PC-3 (cell line): Measurements from ENCODE around the gene OR8D1. TPM values are rescaled to one million over a fixed set of nuclear protein-coding genes. Genes with fewer than 3 reads are reported as not detected.

ENCODE experiments used
- ATAC-seq: fragments of 200-7000 bp; cut with Tn5 transposase; 2 replicates; pipeline ENCODE4 v1.9.1; 2020; ENCODE audit warnings: mild to moderate bottlenecking, moderate library complexity
- Bru-seq: library from RNA; stranded (reverse); fragments of 400-500 nt; gene quantifications from one replicate; lab custom pipeline; 2021; lab: Mats Ljungman, UMichigan
- BruChase-seq, 2 experiments: library from RNA; stranded (reverse); fragments of 400-500 nt; gene quantifications; one replicate each; lab custom pipeline; 2021; lab: Mats Ljungman, UMichigan
- BruUV-seq: library from RNA; stranded (reverse); fragments of 400-500 nt; replicated peaks from 2 replicates; lab custom pipeline; 2021; lab: Mats Ljungman, UMichigan
- CTCF ChIA-PET: fragments of 300-600 bp; sonication (Branson Sonifier 250); formaldehyde crosslinking; loops from one replicate; lab custom pipeline; 2022; ENCODE audit warnings: antibody characterized with exemption; lab: Charles Lee
- POLR2A ChIA-PET: fragments of 300-600 bp; sonication (Branson Sonifier 250); formaldehyde crosslinking; loops from one replicate; lab custom pipeline; 2022; ENCODE audit warnings: antibody characterized with exemption; ENCODE audit not compliant: unreplicated experiment; lab: Charles Lee
- DNase-seq: peaks from one replicate; pipeline ENCODE4 v3.0.0-alpha.2; 2015
- H2AFZ ChIP-seq: fragments of 300-600 bp; sonication (generic); 2 replicates; pipeline ENCODE4 v1.6.0; 2016; ENCODE audit warnings: antibody characterized with exemption, low read length
- H3F3A ChIP-seq: fragments of 300-600 bp; sonication (generic); one replicate; pipeline ENCODE4 v1.6.0; 2017; ENCODE audit warnings: antibody characterized with exemption, low read length, control low read depth, mild to moderate bottlenecking; ENCODE audit not compliant: unreplicated experiment
- H3K27ac ChIP-seq: fragments of 300-600 bp; sonication (generic); 2 replicates; pipeline ENCODE4 v1.5.1; 2016; ENCODE audit warnings: mild to moderate bottlenecking, low read length
- H3K27me3 ChIP-seq: fragments of 300-600 bp; sonication (generic); 2 replicates; pipeline ENCODE4 v1.6.1; 2016; ENCODE audit warnings: low read length, mixed read lengths
- H3K36me3 ChIP-seq: fragments of 300-600 bp; sonication (generic); 2 replicates; pipeline ENCODE4 v1.6.1; 2016; ENCODE audit warnings: low read depth, mixed run types, low read length, mixed read lengths
- H3K4me1 ChIP-seq: fragments of 300-600 bp; sonication (generic); 2 replicates; pipeline ENCODE4 v1.5.1; 2016; ENCODE audit warnings: low read length; ENCODE audit not compliant: insufficient read depth
- H3K4me2 ChIP-seq: fragments of 300-600 bp; sonication (generic); 2 replicates; pipeline ENCODE4 v1.6.0; 2016; ENCODE audit warnings: low read length
- H3K4me3 ChIP-seq: fragments of 300-600 bp; sonication (generic); 2 replicates; pipeline ENCODE4 v1.5.1; 2016; ENCODE audit warnings: mild to moderate bottlenecking, low read length, mixed read lengths
- H3K79me2 ChIP-seq: fragments of 300-600 bp; sonication (generic); 2 replicates; pipeline ENCODE4 v1.6.1; 2017; ENCODE audit warnings: low read length, mixed read lengths
- H3K9ac ChIP-seq: fragments of 300-600 bp; sonication (generic); 2 replicates; pipeline ENCODE4 v1.6.0; 2016; ENCODE audit warnings: mild to moderate bottlenecking, low read length
- H3K9me2 ChIP-seq: fragments of 300-600 bp; sonication (generic); replicated peaks from 2 replicates; pipeline ENCODE4 v1.6.1; 2016; ENCODE audit warnings: mixed run types, low read length, mixed read lengths
- H3K9me3 ChIP-seq: fragments of 300-600 bp; sonication (generic); 2 replicates; pipeline ENCODE4 v1.6.1; 2016; ENCODE audit warnings: low read length, mixed read lengths
- H4K20me1 ChIP-seq: fragments of 300-600 bp; sonication (generic); 2 replicates; pipeline ENCODE4 v1.6.1; 2016; ENCODE audit warnings: low read length, mixed read lengths
- EZH2 ChIP-seq: fragments of 300-600 bp; sonication (generic); IDR thresholded peaks from one replicate; pipeline ENCODE4 v1.6.1; 2017; ENCODE audit warnings: antibody characterized with exemption, mild to moderate bottlenecking, low read length; ENCODE audit not compliant: unreplicated experiment
- EZH2phosphoT487 ChIP-seq: fragments of 300-600 bp; sonication (generic); IDR thresholded peaks from 2 replicates; pipeline ENCODE4 v1.6.1; 2018; ENCODE audit warnings: mild to moderate bottlenecking, antibody characterized with exemption, low read length, borderline replicate concordance
- intact Hi-C: fragments of 100-400 bp; cut with micrococcal nuclease; formaldehyde crosslinking; loops from 2 replicates; pipeline ENCODE4 v1.9.0; 2023
- long read RNA-seq: library from polyadenylated mRNA; unstranded; transcript quantifications from one replicate; pipeline ENCODE4 v2.0.0, GENCODE V29; 2021; ENCODE audit not compliant: unreplicated experiment
- total RNA-seq: library from RNA; depleted of rRNA; stranded (reverse); fragments of >200 nt; gene quantifications from 2 replicates; pipeline ENCODE4 v1.2.3, GENCODE V29; 2014; rRNA removed
- TF ChIP-seq, protein P1 (sequence below): fragments of 300-600 bp; sonication (generic); conservative IDR thresholded peaks from 2 replicates; pipeline ENCODE4 v1.5.1; 2017; ENCODE audit warnings: antibody characterized with exemption, low read depth, mild to moderate bottlenecking, low read length

The OR8D1 gene
- total RNA-seq (not detected in 2 replicates), Bru-seq, nascent RNA (not detected), BruChase-seq, experiment 1, labeled RNA remaining after a 6-hour chase (not detected), BruChase-seq, experiment 2, labeled RNA remaining after a 2-hour chase (not detected)
- long read RNA-seq = 0 reads

DNA sequence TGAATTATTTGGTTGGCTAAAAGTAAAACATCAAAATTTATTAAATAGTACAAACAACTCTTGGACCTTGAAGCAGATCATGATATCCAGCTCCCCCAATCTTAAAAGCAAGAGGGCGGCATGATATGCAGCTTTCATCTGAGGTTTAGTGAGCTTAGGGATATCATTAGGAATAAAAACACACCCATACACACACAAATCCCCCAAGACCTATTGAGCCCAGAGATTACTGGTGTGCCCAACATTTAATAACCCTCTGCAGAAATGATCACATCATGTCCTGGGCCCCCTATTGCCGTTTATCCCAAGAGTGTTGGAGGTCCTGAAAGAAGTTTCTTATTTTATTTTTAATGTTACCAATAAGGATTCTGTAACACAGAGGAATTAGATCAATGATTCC lies at the start of gene OR8D1:
TSS of gene OR8D1 (minus strand) at position 101 of the 400 bp plus-strand sequence. CDS start 3,183 bp downstream, outside the sequence.
- intact Hi-C loops = no loop called here
- Histone ChIP-seq H4K20me1 (no peaks in the 10 kb centered on the region), H3K4me2 (no peak within 1 kb of the TSS), H2AFZ (no peak within 1 kb of the TSS), H3K4me3 (no peak within 1 kb of the TSS), H3K36me3 (no peaks in the 10 kb centered on the region), H3K4me1 (peaks cover 16% of the 10 kb centered on the region), H3K9ac (no peak within 1 kb of the TSS), H3K9me3 (no peaks in the 10 kb centered on the region), H3K27me3 (peaks cover 12% of the 10 kb centered on the region; the same call in 1 of the 2 replicates), H3K27ac (no peak within 1 kb of the TSS), H3K9me2 (no peaks in the 10 kb centered on the region), H3F3A (no peaks in the 10 kb centered on the region), H3K79me2 (no peaks in the 10 kb centered on the region)
- DNase-seq (no peak), ATAC-seq (no peak)
- CTCF ChIA-PET = no interaction called here
- BruUV-seq = no TSS peak
- POLR2A ChIA-PET = no interaction called here
- TF ChIP-seq EZH2 (no peak), EZH2phosphoT487 (no peak)
- TF ChIP-seq, protein P1, sequence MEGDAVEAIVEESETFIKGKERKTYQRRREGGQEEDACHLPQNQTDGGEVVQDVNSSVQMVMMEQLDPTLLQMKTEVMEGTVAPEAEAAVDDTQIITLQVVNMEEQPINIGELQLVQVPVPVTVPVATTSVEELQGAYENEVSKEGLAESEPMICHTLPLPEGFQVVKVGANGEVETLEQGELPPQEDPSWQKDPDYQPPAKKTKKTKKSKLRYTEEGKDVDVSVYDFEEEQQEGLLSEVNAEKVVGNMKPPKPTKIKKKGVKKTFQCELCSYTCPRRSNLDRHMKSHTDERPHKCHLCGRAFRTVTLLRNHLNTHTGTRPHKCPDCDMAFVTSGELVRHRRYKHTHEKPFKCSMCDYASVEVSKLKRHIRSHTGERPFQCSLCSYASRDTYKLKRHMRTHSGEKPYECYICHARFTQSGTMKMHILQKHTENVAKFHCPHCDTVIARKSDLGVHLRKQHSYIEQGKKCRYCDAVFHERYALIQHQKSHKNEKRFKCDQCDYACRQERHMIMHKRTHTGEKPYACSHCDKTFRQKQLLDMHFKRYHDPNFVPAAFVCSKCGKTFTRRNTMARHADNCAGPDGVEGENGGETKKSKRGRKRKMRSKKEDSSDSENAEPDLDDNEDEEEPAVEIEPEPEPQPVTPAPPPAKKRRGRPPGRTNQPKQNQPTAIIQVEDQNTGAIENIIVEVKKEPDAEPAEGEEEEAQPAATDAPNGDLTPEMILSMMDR = no peak

DNA sequence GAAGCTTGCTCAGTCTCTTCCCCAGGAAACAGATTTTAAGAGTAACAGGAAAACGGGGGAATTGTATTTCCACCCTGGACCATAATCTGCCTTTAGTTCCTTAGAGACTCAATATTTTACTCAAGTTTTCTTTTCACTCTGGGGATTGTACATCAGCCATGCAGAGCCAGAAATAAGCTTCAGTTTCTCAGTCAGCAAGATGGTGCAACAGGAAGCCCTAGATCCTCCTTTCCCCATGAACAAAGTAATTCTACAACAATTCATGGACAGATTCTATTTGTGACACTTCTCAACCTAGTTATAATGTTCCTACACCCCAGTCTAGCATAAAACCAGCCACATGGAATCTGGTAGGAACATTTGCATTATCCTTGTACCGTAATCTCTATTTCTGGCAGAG lies 45.8 kb upstream of the OR8D1 start:
- no peaks in the 10 kb centered on the region for H3K79me2 ChIP-seq
- POLR2A ChIA-PET = no interaction called here
- CTCF ChIA-PET = no interaction called here
- no peaks in the 10 kb centered on the region for H3K9me2 ChIP-seq
- H3K4me3 ChIP-seq = no peak overlapping the region
- no peak overlapping the region for H2AFZ ChIP-seq
- no peak overlapping the region for H3K27ac ChIP-seq
- H3K36me3 ChIP-seq = no peaks in the 10 kb centered on the region
- ATAC-seq (no peak), DNase-seq (no peak)
- intact Hi-C loops = no loop called here
- no TSS peak for BruUV-seq
- no peaks in the 10 kb centered on the region for H3K4me1 ChIP-seq
- no peaks in the 10 kb centered on the region for H3F3A ChIP-seq
- H3K4me2 ChIP-seq = no peak overlapping the region
- H4K20me1 ChIP-seq = no peaks in the 10 kb centered on the region
- peaks cover 65% of the 10 kb centered on the region for H3K27me3 ChIP-seq
- H3K9me3 ChIP-seq = no peaks in the 10 kb centered on the region
- TF ChIP-seq EZH2phosphoT487 (no peak), EZH2 (no peak)
- TF ChIP-seq, protein P1 = no peak
- H3K9ac ChIP-seq = no peak overlapping the region

DNA sequence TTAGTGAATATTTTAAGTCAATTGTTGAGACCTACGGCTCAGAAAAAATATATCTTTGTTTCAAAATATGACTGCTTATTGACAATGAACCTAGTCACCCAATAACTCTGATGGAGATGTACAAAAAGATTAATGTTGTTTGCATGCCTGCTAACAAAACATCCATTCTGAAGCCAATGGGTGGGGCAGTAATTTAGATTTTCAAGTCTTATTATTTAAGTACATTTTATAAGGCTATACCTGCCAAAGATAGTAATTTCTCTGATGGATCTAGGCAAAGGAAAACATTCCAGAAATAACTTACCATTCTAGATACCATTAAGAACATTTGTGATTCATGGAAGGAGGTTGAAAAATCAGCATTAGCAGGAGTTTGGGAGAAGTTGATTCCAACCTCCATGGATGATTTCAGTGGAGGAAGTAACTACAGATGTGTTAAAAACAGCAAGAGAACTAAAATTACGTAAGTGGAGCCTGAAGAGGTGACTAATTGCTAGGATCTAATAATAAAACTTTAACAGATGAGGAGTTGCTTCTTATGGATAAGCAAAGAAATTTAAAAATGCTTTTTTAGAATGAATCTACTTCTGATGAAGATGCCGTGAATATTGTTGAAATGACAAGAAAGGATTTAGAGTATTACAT lies 32.7 kb upstream of the OR8D1 start:
- DNase-seq (no peak), ATAC-seq (no peak)
- Histone ChIP-seq H3K9me2 (no peaks in the 10 kb centered on the region), H3K4me3 (no peak overlapping the region), H4K20me1 (no peaks in the 10 kb centered on the region), H2AFZ (no peak overlapping the region), H3F3A (no peaks in the 10 kb centered on the region), H3K36me3 (no peaks in the 10 kb centered on the region), H3K9ac (no peak overlapping the region), H3K79me2 (no peaks in the 10 kb centered on the region), H3K27me3 (peaks cover 20% of the 10 kb centered on the region; the same call in 1 of the 2 replicates), H3K4me1 (no peaks in the 10 kb centered on the region), H3K27ac (no peak overlapping the region), H3K9me3 (no peaks in the 10 kb centered on the region), H3K4me2 (no peak overlapping the region)
- no peak for TF ChIP-seq EZH2
- TF ChIP-seq, protein P1 = no peak
- TF ChIP-seq EZH2phosphoT487 = no peak
- CTCF ChIA-PET = no interaction called here
- BruUV-seq = no TSS peak
- POLR2A ChIA-PET = no interaction called here
- intact Hi-C loops = no loop called here
